Measurements from ENCODE around the gene TXNL1.

DNA sequence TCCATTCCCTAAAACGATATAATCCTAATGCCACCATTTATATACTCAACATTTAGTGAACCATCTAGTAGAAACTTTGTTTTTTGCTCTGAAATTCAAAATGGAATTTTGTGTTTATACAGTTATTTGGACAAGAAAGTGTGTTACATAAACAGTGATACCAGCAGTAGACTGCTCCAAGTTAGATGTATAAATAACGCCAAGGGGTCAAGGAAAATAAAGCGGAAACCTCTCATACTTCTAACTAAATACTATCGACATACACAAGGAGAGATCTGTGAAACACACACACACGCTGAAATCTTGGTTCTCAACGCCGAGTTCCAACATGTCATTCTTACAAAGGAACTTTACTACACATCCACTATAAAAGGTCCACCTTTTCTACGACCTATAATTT, 1.2 kb downstream of the TXNL1 start:
- TF ChIP-seq SIN3A (IDR thresholded peaks at IDR 0.05; ENCODE audit: borderline replicate concordance, low read depth, low read length) = no peak
- no peak for TF ChIP-seq RNF2 (conservative IDR thresholded peaks at IDR 0.05; ENCODE audit: low read depth)
- TF ChIP-seq, protein P1, sequence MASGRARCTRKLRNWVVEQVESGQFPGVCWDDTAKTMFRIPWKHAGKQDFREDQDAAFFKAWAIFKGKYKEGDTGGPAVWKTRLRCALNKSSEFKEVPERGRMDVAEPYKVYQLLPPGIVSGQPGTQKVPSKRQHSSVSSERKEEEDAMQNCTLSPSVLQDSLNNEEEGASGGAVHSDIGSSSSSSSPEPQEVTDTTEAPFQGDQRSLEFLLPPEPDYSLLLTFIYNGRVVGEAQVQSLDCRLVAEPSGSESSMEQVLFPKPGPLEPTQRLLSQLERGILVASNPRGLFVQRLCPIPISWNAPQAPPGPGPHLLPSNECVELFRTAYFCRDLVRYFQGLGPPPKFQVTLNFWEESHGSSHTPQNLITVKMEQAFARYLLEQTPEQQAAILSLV (CRISPR knock-in tag; IDR thresholded peaks at IDR 0.05; ENCODE audit: borderline replicate concordance) = no peak
- TF ChIP-seq, protein P2, sequence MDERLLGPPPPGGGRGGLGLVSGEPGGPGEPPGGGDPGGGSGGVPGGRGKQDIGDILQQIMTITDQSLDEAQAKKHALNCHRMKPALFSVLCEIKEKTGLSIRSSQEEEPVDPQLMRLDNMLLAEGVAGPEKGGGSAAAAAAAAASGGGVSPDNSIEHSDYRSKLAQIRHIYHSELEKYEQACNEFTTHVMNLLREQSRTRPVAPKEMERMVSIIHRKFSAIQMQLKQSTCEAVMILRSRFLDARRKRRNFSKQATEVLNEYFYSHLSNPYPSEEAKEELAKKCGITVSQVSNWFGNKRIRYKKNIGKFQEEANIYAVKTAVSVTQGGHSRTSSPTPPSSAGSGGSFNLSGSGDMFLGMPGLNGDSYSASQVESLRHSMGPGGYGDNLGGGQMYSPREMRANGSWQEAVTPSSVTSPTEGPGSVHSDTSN (CRISPR knock-in tag; IDR thresholded peaks at IDR 0.05) = no peak
- no peak for TF ChIP-seq RFX5 (IDR thresholded peaks at IDR 0.05; ENCODE audit: low read depth, low read length)
- no peak for TF ChIP-seq CBX5 (CRISPR knock-in tag; IDR thresholded peaks at IDR 0.05; ENCODE audit: borderline replicate concordance)
- no peak for TF ChIP-seq GTF2F1 (IDR thresholded peaks at IDR 0.05; ENCODE audit: low read length)
- TF ChIP-seq MZF1 (CRISPR knock-in tag; IDR thresholded peaks at IDR 0.05; ENCODE audit: borderline replicate concordance) = no peak
- no peak for TF ChIP-seq FOXK2 (IDR thresholded peaks at IDR 0.05)
- no peak for TF ChIP-seq ZNF878 (CRISPR knock-in tag; IDR thresholded peaks at IDR 0.05)
- TF ChIP-seq, protein P3, sequence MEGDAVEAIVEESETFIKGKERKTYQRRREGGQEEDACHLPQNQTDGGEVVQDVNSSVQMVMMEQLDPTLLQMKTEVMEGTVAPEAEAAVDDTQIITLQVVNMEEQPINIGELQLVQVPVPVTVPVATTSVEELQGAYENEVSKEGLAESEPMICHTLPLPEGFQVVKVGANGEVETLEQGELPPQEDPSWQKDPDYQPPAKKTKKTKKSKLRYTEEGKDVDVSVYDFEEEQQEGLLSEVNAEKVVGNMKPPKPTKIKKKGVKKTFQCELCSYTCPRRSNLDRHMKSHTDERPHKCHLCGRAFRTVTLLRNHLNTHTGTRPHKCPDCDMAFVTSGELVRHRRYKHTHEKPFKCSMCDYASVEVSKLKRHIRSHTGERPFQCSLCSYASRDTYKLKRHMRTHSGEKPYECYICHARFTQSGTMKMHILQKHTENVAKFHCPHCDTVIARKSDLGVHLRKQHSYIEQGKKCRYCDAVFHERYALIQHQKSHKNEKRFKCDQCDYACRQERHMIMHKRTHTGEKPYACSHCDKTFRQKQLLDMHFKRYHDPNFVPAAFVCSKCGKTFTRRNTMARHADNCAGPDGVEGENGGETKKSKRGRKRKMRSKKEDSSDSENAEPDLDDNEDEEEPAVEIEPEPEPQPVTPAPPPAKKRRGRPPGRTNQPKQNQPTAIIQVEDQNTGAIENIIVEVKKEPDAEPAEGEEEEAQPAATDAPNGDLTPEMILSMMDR (CRISPR knock-in tag; IDR thresholded peaks at IDR 0.05) = no peak
- TF ChIP-seq ZNF138 (CRISPR knock-in tag; IDR thresholded peaks at IDR 0.05; ENCODE audit: low read depth) = no peak
- no peak for TF ChIP-seq KLF6 (CRISPR knock-in tag; IDR thresholded peaks at IDR 0.05)

All from HepG2 (cell line).